Measurements from ENCODE around the gene DISP2.

Gene DISP2

DNA sequence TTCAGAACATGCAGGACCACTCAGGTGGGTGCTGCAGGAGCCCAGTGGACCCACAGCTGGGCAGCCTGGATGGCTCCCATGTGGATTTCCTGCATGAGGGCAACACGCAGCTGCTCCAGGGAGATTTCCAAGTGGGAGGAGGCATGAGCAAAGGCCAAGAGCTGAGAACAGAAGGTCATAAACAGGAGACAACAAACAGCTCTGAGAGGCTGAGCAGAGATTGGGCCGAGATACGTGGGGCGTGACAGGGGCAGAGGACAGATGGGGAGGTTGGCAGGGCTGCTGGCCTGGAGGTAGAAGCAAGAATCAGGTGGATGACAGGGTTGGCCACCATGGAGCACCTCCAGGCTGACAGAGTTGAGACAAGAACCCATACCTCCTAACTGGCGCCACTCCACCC, 4.3 kb upstream of the DISP2 start:
- DNase-seq (ENCODE audit: extremely low spot score), result no peak
- TF ChIP-seq FOXA1 (IDR thresholded peaks at IDR 0.05) (no peak), SUZ12 (IDR thresholded peaks at IDR 0.05) (no peak), CTBP1 (IDR thresholded peaks at IDR 0.05; ENCODE audit: borderline replicate concordance) (no peak), FOXM1 (IDR thresholded peaks at IDR 0.05; ENCODE audit: borderline replicate concordance) (no peak), ELF4 (IDR thresholded peaks at IDR 0.05) (no peak), FOXK2 (IDR thresholded peaks at IDR 0.05) (no peak), TARDBP (IDR thresholded peaks at IDR 0.05) (no peak), BHLHE40 (IDR thresholded peaks at IDR 0.05; ENCODE audit: borderline replicate concordance) (no peak), L3MBTL2 (conservative IDR thresholded peaks at IDR 0.05) (no peak), LEF1 (IDR thresholded peaks at IDR 0.05; ENCODE audit: borderline replicate concordance) (no peak), NFRKB (IDR thresholded peaks at IDR 0.05) (no peak)
- CTCF ChIA-PET, result interaction anchor here (0.7 kb wide), 1 partner anchor 13 kb away, joined by 3 read pairs; no protein-coding TSS in a partner anchor
- POLR2A ChIA-PET, result no interaction called here

GRCh38 chr15:40354408-40355171, 3.4 kb upstream of the DISP2 start:
- CTCF ChIA-PET, result interaction anchor here (0.6 kb wide), 2 partner anchors 32 to 1852 kb away, joined by 3 read pairs; no protein-coding TSS in a partner anchor
- POLR2A ChIA-PET, result no interaction called here
- DNase-seq (ENCODE audit: extremely low spot score), result peak; percentile 22
- TF ChIP-seq LEF1 (IDR thresholded peaks at IDR 0.05; ENCODE audit: borderline replicate concordance), result no peak
- TF ChIP-seq, protein P1, sequence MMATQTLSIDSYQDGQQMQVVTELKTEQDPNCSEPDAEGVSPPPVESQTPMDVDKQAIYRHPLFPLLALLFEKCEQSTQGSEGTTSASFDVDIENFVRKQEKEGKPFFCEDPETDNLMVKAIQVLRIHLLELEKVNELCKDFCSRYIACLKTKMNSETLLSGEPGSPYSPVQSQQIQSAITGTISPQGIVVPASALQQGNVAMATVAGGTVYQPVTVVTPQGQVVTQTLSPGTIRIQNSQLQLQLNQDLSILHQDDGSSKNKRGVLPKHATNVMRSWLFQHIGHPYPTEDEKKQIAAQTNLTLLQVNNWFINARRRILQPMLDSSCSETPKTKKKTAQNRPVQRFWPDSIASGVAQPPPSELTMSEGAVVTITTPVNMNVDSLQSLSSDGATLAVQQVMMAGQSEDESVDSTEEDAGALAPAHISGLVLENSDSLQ (IDR thresholded peaks at IDR 0.05), result no peak
- TF ChIP-seq BHLHE40 (IDR thresholded peaks at IDR 0.05; ENCODE audit: borderline replicate concordance), result no peak
- no peak for TF ChIP-seq NFRKB (IDR thresholded peaks at IDR 0.05)
- no peak for TF ChIP-seq L3MBTL2 (conservative IDR thresholded peaks at IDR 0.05)
- TF ChIP-seq FOXM1 (IDR thresholded peaks at IDR 0.05; ENCODE audit: borderline replicate concordance), result no peak
- TF ChIP-seq FOXA1 (IDR thresholded peaks at IDR 0.05), result no peak

DNA sequence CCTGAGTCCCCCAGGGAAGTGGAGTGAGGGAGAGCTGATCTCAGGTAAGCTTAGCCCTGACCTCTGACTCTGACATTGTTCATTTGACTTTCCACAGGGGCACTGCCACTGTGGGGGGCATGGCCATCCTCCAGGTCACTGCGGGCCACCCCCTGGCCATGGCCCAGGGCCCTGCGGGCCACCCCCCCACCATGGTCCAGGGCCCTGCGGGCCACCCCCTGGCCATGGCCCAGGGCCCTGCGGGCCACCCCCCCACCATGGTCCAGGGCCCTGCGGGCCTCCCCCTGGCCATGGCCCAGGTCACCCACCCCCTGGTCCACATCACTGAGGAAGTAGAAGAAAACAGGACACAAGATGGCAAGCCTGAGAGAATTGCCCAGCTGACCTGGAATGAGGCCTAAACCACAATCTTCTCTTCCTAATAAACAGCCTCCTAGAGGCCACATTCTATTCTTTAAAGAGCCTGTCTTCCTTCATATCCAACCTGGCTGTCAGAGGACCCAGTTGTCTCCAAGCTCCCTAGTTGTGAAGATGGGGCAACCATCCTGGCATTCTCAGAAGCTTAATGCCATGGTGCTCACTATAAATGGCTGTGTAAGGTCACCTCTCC, 1.9 kb upstream of the DISP2 start:
- no peak for TF ChIP-seq ELF4 (IDR thresholded peaks at IDR 0.05)
- TF ChIP-seq ZNF384 (IDR thresholded peaks at IDR 0.05), result no peak
- TF ChIP-seq FOXA1 (IDR thresholded peaks at IDR 0.05), result no peak
- TF ChIP-seq CTBP1 (IDR thresholded peaks at IDR 0.05; ENCODE audit: borderline replicate concordance), result no peak
- no peak for TF ChIP-seq TARDBP (IDR thresholded peaks at IDR 0.05)
- TF ChIP-seq NFRKB (IDR thresholded peaks at IDR 0.05), result no peak
- TF ChIP-seq BHLHE40 (IDR thresholded peaks at IDR 0.05; ENCODE audit: borderline replicate concordance), result no peak
- no peak for TF ChIP-seq HDGF (IDR thresholded peaks at IDR 0.05; ENCODE audit: borderline replicate concordance)
- no peak for TF ChIP-seq FOXM1 (IDR thresholded peaks at IDR 0.05; ENCODE audit: borderline replicate concordance)
- TF ChIP-seq L3MBTL2 (conservative IDR thresholded peaks at IDR 0.05), result no peak
- no peak for TF ChIP-seq LEF1 (IDR thresholded peaks at IDR 0.05; ENCODE audit: borderline replicate concordance)
- TF ChIP-seq SUZ12 (IDR thresholded peaks at IDR 0.05), result no peak
- TF ChIP-seq, protein P1 (IDR thresholded peaks at IDR 0.05), result no peak
- TF ChIP-seq ARNT (IDR thresholded peaks at IDR 0.05), result no peak
- TF ChIP-seq FOXK2 (IDR thresholded peaks at IDR 0.05), result no peak
- TF ChIP-seq SP1 (IDR thresholded peaks at IDR 0.05), result no peak
- no peak for DNase-seq (ENCODE audit: extremely low spot score)
- ChIA-PET POLR2A (no interaction called here), CTCF (no interaction called here)

DNA sequence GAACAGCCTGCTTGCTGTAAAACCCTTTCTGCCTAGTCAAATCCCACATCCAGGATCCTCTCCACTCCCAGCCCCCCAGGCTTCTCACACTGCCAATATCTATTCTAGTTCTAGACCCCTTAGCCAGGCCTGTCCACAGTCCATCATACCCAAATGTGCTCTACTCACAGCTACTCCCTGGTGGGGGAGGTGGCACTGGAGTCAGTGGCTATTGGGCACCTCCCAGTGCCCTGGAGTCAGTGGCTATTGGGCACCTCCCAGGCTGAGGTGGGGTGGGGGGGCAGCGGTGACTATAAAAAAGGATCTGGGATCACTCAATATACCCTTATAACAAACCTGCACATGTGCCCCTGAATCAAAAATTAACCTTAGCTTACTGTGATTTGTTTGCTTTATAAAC, 773 bp upstream of the DISP2 start:
- ChIA-PET POLR2A (interaction anchor here (0.9 to 1.5 kb wide), 3 partner anchors 16 to 48 kb away, joined by 3 to 4 read pairs (median 3); partner anchors contain the start of genes CCDC9B, IVD and KNSTRN), CTCF (interaction anchor here (1.2 to 1.5 kb wide), 2 partner anchors 12 to 78 kb away, joined by 3 to 6 read pairs; no protein-coding TSS in a partner anchor)
- no peak for TF ChIP-seq ZNF384 (IDR thresholded peaks at IDR 0.05)
- no peak for TF ChIP-seq FOXK2 (IDR thresholded peaks at IDR 0.05)
- no peak for TF ChIP-seq L3MBTL2 (conservative IDR thresholded peaks at IDR 0.05)
- no peak for TF ChIP-seq TARDBP (IDR thresholded peaks at IDR 0.05)
- no peak for TF ChIP-seq SUZ12 (IDR thresholded peaks at IDR 0.05)
- no peak for TF ChIP-seq HDGF (IDR thresholded peaks at IDR 0.05; ENCODE audit: borderline replicate concordance)
- no peak for TF ChIP-seq FOXA1 (IDR thresholded peaks at IDR 0.05)
- TF ChIP-seq NFRKB (IDR thresholded peaks at IDR 0.05), result no peak
- TF ChIP-seq ELF4 (IDR thresholded peaks at IDR 0.05), result no peak
- DNase-seq (ENCODE audit: extremely low spot score), result no peak

- no peak for DNase-seq (ENCODE audit: extremely low spot score)
- CTCF ChIA-PET, result no interaction called here
- no peak for TF ChIP-seq FOXK2 (IDR thresholded peaks at IDR 0.05)
- no peak for TF ChIP-seq FOXA1 (IDR thresholded peaks at IDR 0.05)
- TF ChIP-seq ZNF384 (IDR thresholded peaks at IDR 0.05), result no peak
- TF ChIP-seq HDGF (IDR thresholded peaks at IDR 0.05; ENCODE audit: borderline replicate concordance), result no peak
- no peak for TF ChIP-seq L3MBTL2 (conservative IDR thresholded peaks at IDR 0.05)
- TF ChIP-seq BHLHE40 (IDR thresholded peaks at IDR 0.05; ENCODE audit: borderline replicate concordance), result no peak
- no peak for TF ChIP-seq SP1 (IDR thresholded peaks at IDR 0.05)
- no peak for TF ChIP-seq NFRKB (IDR thresholded peaks at IDR 0.05)
- no peak for TF ChIP-seq CTBP1 (IDR thresholded peaks at IDR 0.05; ENCODE audit: borderline replicate concordance)
- TF ChIP-seq, protein P1 (IDR thresholded peaks at IDR 0.05), result no peak
- no peak for TF ChIP-seq ELF4 (IDR thresholded peaks at IDR 0.05)
- TF ChIP-seq LEF1 (IDR thresholded peaks at IDR 0.05; ENCODE audit: borderline replicate concordance), result no peak
- no peak for TF ChIP-seq TARDBP (IDR thresholded peaks at IDR 0.05)
- TF ChIP-seq ARNT (IDR thresholded peaks at IDR 0.05), result no peak
- no peak for TF ChIP-seq SUZ12 (IDR thresholded peaks at IDR 0.05)
- POLR2A ChIA-PET, result no interaction called here
Measured at GRCh38 chr15:40358471-40359353, 693 bp downstream of the DISP2 start.
